OCI-LY3 (cell line): Measurements from ENCODE around the gene ZDHHC17.

ENCODE experiments used
- H2AFZ ChIP-seq: fragments of 200-600, 300-600 bp; shearing (Covaris generic); 2 replicates; pipeline ENCODE4 v1.6.0; 2014; ENCODE audit warnings: antibody characterized with exemption, low read depth, low read length
- H3K27ac ChIP-seq: fragments of 200-600, 300-600 bp; sonication (generic); 2 replicates; pipeline ENCODE4 v1.5.1; 2014; ENCODE audit warnings: mild to moderate bottlenecking, low read length, moderate library complexity, mixed read lengths
- H3K27me3 ChIP-seq: fragments of 200-600, 300-600 bp; sonication (generic); 2 replicates; pipeline ENCODE4 v1.6.1; 2014; ENCODE audit warnings: low read depth, low read length, mixed read lengths
- H3K36me3 ChIP-seq: fragments of 200-600, 300-600 bp; sonication (generic); replicated peaks from 2 replicates; pipeline ENCODE3; 2014; ENCODE audit warnings: low read depth, low read length, mixed read lengths
- H3K4me1 ChIP-seq: fragments of 300-600, 200-600 bp; sonication (generic); 2 replicates; pipeline ENCODE4 v1.6.1; 2014; ENCODE audit warnings: low read length, mixed read lengths
- H3K4me2 ChIP-seq: fragments of 200-600, 300-600 bp; sonication (generic); 2 replicates; pipeline ENCODE4 v1.6.1; 2014; ENCODE audit warnings: low read length, mixed read lengths
- H3K4me3 ChIP-seq: fragments of 300-600, 200-600 bp; sonication (generic); 2 replicates; pipeline ENCODE4 v1.5.1; 2014; ENCODE audit warnings: antibody characterized with exemption, mild to moderate bottlenecking, low read length, moderate library complexity
- H3K79me2 ChIP-seq: fragments of 300-600, 200-600 bp; shearing (Covaris generic); 2 replicates; pipeline ENCODE4 v1.6.1; 2014; ENCODE audit warnings: mild to moderate bottlenecking, low read length, mixed read lengths
- H3K9ac ChIP-seq: fragments of 300-600, 200-600 bp; shearing (Covaris generic); 2 replicates; pipeline ENCODE4 v1.6.0; 2014; ENCODE audit warnings: mild to moderate bottlenecking, low read length, moderate library complexity
- H3K9me3 ChIP-seq: fragments of 200-600, 300-600 bp; shearing (Covaris generic); 2 replicates; pipeline ENCODE4 v1.6.1; 2014; ENCODE audit warnings: low read length, mixed read lengths; ENCODE audit not compliant: insufficient read depth
- H4K20me1 ChIP-seq: fragments of 200-600, 300-600 bp; sonication (generic); 2 replicates; pipeline ENCODE4 v1.6.1; 2016; ENCODE audit warnings: low read length, mixed read lengths; ENCODE audit not compliant: insufficient read depth
- CTCF ChIP-seq: fragments of 200-600, 300-600 bp; sonication (generic); IDR thresholded peaks from 2 replicates; pipeline ENCODE4 v1.5.1; 2014; ENCODE audit warnings: antibody characterized with exemption, low read length, low read depth
- EZH2phosphoT487 ChIP-seq: fragments of 200-600 bp; shearing (Covaris generic); IDR thresholded peaks from 2 replicates; pipeline ENCODE4 v1.6.1; 2018; ENCODE audit warnings: antibody characterized with exemption, mixed run types, low read depth

Gene ZDHHC17

GRCh38 chr12:76847260-76847659 is 83.3 kb downstream of the ZDHHC17 start:
- Histone ChIP-seq H3K27me3 (no peaks in the 10 kb centered on the region), H3K4me3 (no peak overlapping the region), H3K9me3 (no peaks in the 10 kb centered on the region), H2AFZ (no peak overlapping the region), H3K36me3 (peaks cover 20% of the 10 kb centered on the region), H4K20me1 (no peaks in the 10 kb centered on the region), H3K79me2 (no peaks in the 10 kb centered on the region), H3K4me2 (no peak overlapping the region), H3K27ac (no peak overlapping the region), H3K9ac (no peak overlapping the region), H3K4me1 (no peaks in the 10 kb centered on the region)
- no peak for TF ChIP-seq CTCF
- no peak for TF ChIP-seq EZH2phosphoT487

- Histone ChIP-seq H3K9me3 (no peaks in the 10 kb centered on the region), H3K27ac (no peak overlapping the region), H3K4me1 (no peaks in the 10 kb centered on the region), H3K9ac (no peak overlapping the region), H2AFZ (no peak overlapping the region), H3K27me3 (no peaks in the 10 kb centered on the region), H3K79me2 (no peaks in the 10 kb centered on the region), H3K36me3 (peaks cover 20% of the 10 kb centered on the region), H4K20me1 (no peaks in the 10 kb centered on the region), H3K4me3 (no peak overlapping the region), H3K4me2 (no peak overlapping the region)
- TF ChIP-seq EZH2phosphoT487 (no peak), CTCF (no peak)
These were observed 84.2 kb downstream of the ZDHHC17 start for GRCh38 chr12:76848132-76848531.

- Histone ChIP-seq H2AFZ (no peak overlapping the region), H4K20me1 (no peaks in the 10 kb centered on the region), H3K4me3 (no peak overlapping the region), H3K27me3 (no peaks in the 10 kb centered on the region), H3K9ac (no peak overlapping the region), H3K36me3 (peaks cover 20% of the 10 kb centered on the region), H3K79me2 (no peaks in the 10 kb centered on the region), H3K9me3 (no peaks in the 10 kb centered on the region), H3K4me2 (no peak overlapping the region), H3K27ac (no peak overlapping the region), H3K4me1 (no peaks in the 10 kb centered on the region)
- TF ChIP-seq EZH2phosphoT487: no peak
- no peak for TF ChIP-seq CTCF
These were observed 88.2 kb downstream of the ZDHHC17 start for GRCh38 chr12:76852106-76852505.

- Histone ChIP-seq H3K27me3 (no peaks in the 10 kb centered on the region), H3K4me2 (no peak overlapping the region), H4K20me1 (no peaks in the 10 kb centered on the region), H3K4me1 (no peaks in the 10 kb centered on the region), H3K36me3 (peaks cover 20% of the 10 kb centered on the region), H3K9me3 (no peaks in the 10 kb centered on the region), H3K27ac (no peak overlapping the region), H3K9ac (no peak overlapping the region), H3K4me3 (no peak overlapping the region), H3K79me2 (no peaks in the 10 kb centered on the region), H2AFZ (no peak overlapping the region)
- TF ChIP-seq CTCF (no peak), EZH2phosphoT487 (no peak)
These were observed 91.4 kb downstream of the ZDHHC17 start for GRCh38 chr12:76855271-76855670.
